HEK293 (cell line): ENCODE measurements around the gene DLGAP4.

Source experiments
- CTCF ChIA-PET: fragments of 350-600 bp; formaldehyde crosslinking; extraction: SDS; loops from one replicate; lab custom pipeline; 2021; ENCODE audit warnings: antibody characterized with exemption; lab: Yijun Ruan, JAX
- POLR2A ChIA-PET: fragments of 300-600 bp; formaldehyde crosslinking; extraction: SDS; loops from one replicate; lab custom pipeline; 2020; ENCODE audit warnings: antibody characterized with exemption, inconsistent platforms; lab: Yijun Ruan, JAX
- H3K27ac ChIP-seq: fragments of 200-500 bp; sonication (Bioruptor generic); 2 replicates; pipeline ENCODE4 v1.5.1; 2014; ENCODE audit warnings: low read depth, low read length, control low read depth, inconsistent platforms; ENCODE audit errors: extremely low read depth
- H3K36me3 ChIP-seq, 2 experiments: fragments of 200-500 bp in 1 of 2; sonication (Bioruptor generic) in 1 of 2; 1 replicate in 1 of 2; 2 replicates in 1 of 2; pipeline ENCODE4 v1.5.1; 2014 to 2017; ENCODE audit warnings: inconsistent platforms in 2 of 2, low read length in 2 of 2; ENCODE audit not compliant: control insufficient read depth in 2 of 2, insufficient read depth in 1 of 2
- H3K4me1 ChIP-seq: fragments of 200-500 bp; sonication (Bioruptor generic); 2 replicates; pipeline ENCODE4 v1.5.1; 2014; ENCODE audit warnings: mild to moderate bottlenecking, low read length, inconsistent platforms; ENCODE audit not compliant: control insufficient read depth, insufficient read depth
- H3K4me3 ChIP-seq: 2 replicates; pipeline ENCODE4 v1.5.1; 2011; ENCODE audit warnings: low read depth, mild to moderate bottlenecking, control low read depth, low read length, moderate library complexity
- H3K9me3 ChIP-seq: fragments of 200-500 bp; sonication (Bioruptor generic); 2 replicates; pipeline ENCODE4 v1.5.1; 2014; ENCODE audit warnings: low read depth, low read length, inconsistent platforms; ENCODE audit not compliant: control insufficient read depth, insufficient read depth
- GLIS2 ChIP-seq: fragments of 450-650 bp; formaldehyde crosslinking; IDR thresholded peaks from 2 replicates; pipeline ENCODE4 v1.5.1; 2016; ENCODE audit warnings: missing biosample characterization, missing genetic modification characterization
- RBAK ChIP-seq: fragments of 450-650 bp; formaldehyde crosslinking; IDR thresholded peaks from 2 replicates; pipeline ENCODE4 v1.5.1; 2016; ENCODE audit warnings: missing biosample characterization, missing genetic modification characterization
- SETDB1 ChIP-seq: IDR thresholded peaks from one replicate; pipeline ENCODE4 v1.6.1; 2017; ENCODE audit warnings: mild to moderate bottlenecking, low read length, moderate library complexity, mixed read lengths; ENCODE audit not compliant: insufficient read length
- ZBTB20 ChIP-seq: fragments of 450-650 bp; formaldehyde crosslinking; IDR thresholded peaks from 2 replicates; pipeline ENCODE4 v1.5.1; 2016; ENCODE audit warnings: missing biosample characterization, missing genetic modification characterization
- ZBTB7A ChIP-seq: fragments of 450-650 bp; formaldehyde crosslinking; IDR thresholded peaks from 2 replicates; pipeline ENCODE4 v1.5.1; 2016; ENCODE audit warnings: low read depth, missing biosample characterization, missing genetic modification characterization
- ZFHX2 ChIP-seq: fragments of 450-650 bp; formaldehyde crosslinking; conservative IDR thresholded peaks from 2 replicates; pipeline ENCODE4 v1.5.1; 2016; ENCODE audit warnings: missing biosample characterization, missing genetic modification characterization
- ZFP3 ChIP-seq: fragments of 450-650 bp; formaldehyde crosslinking; IDR thresholded peaks from 2 replicates; pipeline ENCODE4 v1.5.1; 2016; ENCODE audit warnings: low read depth, missing biosample characterization, missing genetic modification characterization
- ZNF335 ChIP-seq: fragments of 450-650 bp; formaldehyde crosslinking; conservative IDR thresholded peaks from 2 replicates; pipeline ENCODE4 v1.5.1; 2016; ENCODE audit warnings: missing biosample characterization, missing genetic modification characterization
- ZNF341 ChIP-seq: fragments of 450-650 bp; formaldehyde crosslinking; IDR thresholded peaks from 2 replicates; pipeline ENCODE4; 2016; ENCODE audit warnings: low read depth, missing biosample characterization, missing genetic modification characterization
- ZNF350 ChIP-seq: fragments of 450-650 bp; formaldehyde crosslinking; IDR thresholded peaks from 2 replicates; pipeline ENCODE4 v1.5.0; 2017; ENCODE audit warnings: missing biosample characterization, mild to moderate bottlenecking, missing genetic modification characterization
- ZNF366 ChIP-seq: fragments of 450-650 bp; formaldehyde crosslinking; conservative IDR thresholded peaks from 2 replicates; pipeline ENCODE4 v1.5.1; 2016; ENCODE audit warnings: missing biosample characterization, missing genetic modification characterization
- ZNF394 ChIP-seq: fragments of 450-650 bp; formaldehyde crosslinking; IDR thresholded peaks from 2 replicates; pipeline ENCODE4 v1.5.1; 2016; ENCODE audit warnings: missing biosample characterization, missing genetic modification characterization, mild to moderate bottlenecking, moderate library complexity, borderline replicate concordance
- ZNF600 ChIP-seq: fragments of 450-650 bp; formaldehyde crosslinking; IDR thresholded peaks from 2 replicates; pipeline ENCODE4 v1.5.1; 2016; ENCODE audit warnings: missing biosample characterization, missing genetic modification characterization
- ZNF658 ChIP-seq: fragments of 450-650 bp; formaldehyde crosslinking; IDR thresholded peaks from 2 replicates; pipeline ENCODE4; 2016; ENCODE audit warnings: missing biosample characterization, missing genetic modification characterization
- TF ChIP-seq, protein P1 (sequence below): fragments of 450-650 bp; formaldehyde crosslinking; IDR thresholded peaks from 2 replicates; pipeline ENCODE4 v1.5.1; 2016; ENCODE audit warnings: missing biosample characterization, missing genetic modification characterization
- TF ChIP-seq, protein P2 (sequence below): fragments of 450-650 bp; formaldehyde crosslinking; IDR thresholded peaks from 2 replicates; pipeline ENCODE4 v1.5.1; 2017; ENCODE audit warnings: missing biosample characterization, missing genetic modification characterization
- TF ChIP-seq, protein P3 (sequence below): fragments of 450-650 bp; formaldehyde crosslinking; optimal IDR thresholded peaks from 2 replicates; pipeline ENCODE3; 2016; ENCODE audit warnings: missing biosample characterization, mild to moderate bottlenecking, missing genetic modification characterization
- TF ChIP-seq, protein P4 (sequence below): fragments of 450-650 bp; formaldehyde crosslinking; IDR thresholded peaks from 2 replicates; pipeline ENCODE4 v1.5.1; 2016; ENCODE audit warnings: missing biosample characterization, missing genetic modification characterization
- TF ChIP-seq, protein P5 (sequence below): fragments of 450-650 bp; formaldehyde crosslinking; IDR thresholded peaks from 2 replicates; pipeline ENCODE4 v1.5.1; 2016; ENCODE audit warnings: missing biosample characterization, missing genetic modification characterization
- TF ChIP-seq, protein P6 (sequence below): fragments of 450-650 bp; formaldehyde crosslinking; IDR thresholded peaks from 2 replicates; pipeline ENCODE4 v1.5.1; 2016; ENCODE audit warnings: missing biosample characterization, missing genetic modification characterization

The DLGAP4 gene

GRCh38 chr20:36304786-36305495, 1.2 kb upstream of the DLGAP4 start (continued):
- TF ChIP-seq ZFP3 (tag by site-specific recombination) (peak; percentile 87), ZFHX2 (tag by site-specific recombination) (peak; percentile 83), ZBTB20 (tag by site-specific recombination) (no peak), ZNF600 (peak; percentile 32; the same call in 1 of the 2 replicates), ZNF350 (tag by site-specific recombination) (no peak)

GRCh38 chr20:36306553-36307411, 643 bp downstream of the DLGAP4 start:
- Histone ChIP-seq H3K36me3 (no peaks in the 10 kb centered on the region), H3K4me1 (no peaks in the 10 kb centered on the region), H3K9me3 (no peaks in the 10 kb centered on the region), H3K27ac (no peak overlapping the region; the same call in 1 of the 2 replicates), H3K4me3 (peak overlapping the region; percentile 43)
- CTCF ChIA-PET = interaction anchor here (0.5 to 0.7 kb wide), 4 partner anchors 36 to 250 kb away, joined by 3 to 5 read pairs (median 3); no protein-coding TSS in a partner anchor
- POLR2A ChIA-PET = no interaction called here
- TF ChIP-seq ZBTB7A (tag by site-specific recombination) (0 out of 2 replicates have a peak, but pooled peaks have one; percentile 52), ZNF341 (0 out of 2 replicates have a peak, but pooled peaks have one; percentile 18), ZNF366 (tag by site-specific recombination) (peak; percentile 96; the same call in 1 of the 2 replicates), GLIS2 (tag by site-specific recombination) (peak; percentile 80), RBAK (tag by site-specific recombination) (no peak), ZNF394 (tag by site-specific recombination) (no peak), SETDB1 (no peak), ZNF658 (tag by site-specific recombination) (no peak), ZNF335 (tag by site-specific recombination) (peak; percentile 69)
- TF ChIP-seq, protein P1, sequence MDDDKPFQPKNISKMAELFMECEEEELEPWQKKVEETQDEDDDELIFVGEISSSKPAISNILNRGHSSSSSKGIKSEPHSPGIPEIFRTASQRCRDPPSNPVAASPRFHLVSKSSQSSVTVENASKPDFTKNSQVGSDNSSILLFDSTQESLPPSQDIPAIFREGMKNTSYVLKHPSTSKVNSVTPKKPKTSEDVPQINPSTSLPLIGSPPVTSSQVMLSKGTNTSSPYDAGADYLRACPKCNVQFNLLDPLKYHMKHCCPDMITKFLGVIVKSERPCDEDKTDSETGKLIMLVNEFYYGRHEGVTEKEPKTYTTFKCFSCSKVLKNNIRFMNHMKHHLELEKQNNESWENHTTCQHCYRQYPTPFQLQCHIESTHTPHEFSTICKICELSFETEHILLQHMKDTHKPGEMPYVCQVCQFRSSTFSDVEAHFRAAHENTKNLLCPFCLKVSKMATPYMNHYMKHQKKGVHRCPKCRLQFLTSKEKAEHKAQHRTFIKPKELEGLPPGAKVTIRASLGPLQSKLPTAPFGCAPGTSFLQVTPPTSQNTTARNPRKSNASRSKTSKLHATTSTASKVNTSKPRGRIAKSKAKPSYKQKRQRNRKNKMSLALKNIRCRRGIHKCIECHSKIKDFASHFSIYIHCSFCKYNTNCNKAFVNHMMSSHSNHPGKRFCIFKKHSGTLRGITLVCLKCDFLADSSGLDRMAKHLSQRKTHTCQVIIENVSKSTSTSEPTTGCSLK (tag by site-specific recombination) = no peak
- TF ChIP-seq, protein P2, sequence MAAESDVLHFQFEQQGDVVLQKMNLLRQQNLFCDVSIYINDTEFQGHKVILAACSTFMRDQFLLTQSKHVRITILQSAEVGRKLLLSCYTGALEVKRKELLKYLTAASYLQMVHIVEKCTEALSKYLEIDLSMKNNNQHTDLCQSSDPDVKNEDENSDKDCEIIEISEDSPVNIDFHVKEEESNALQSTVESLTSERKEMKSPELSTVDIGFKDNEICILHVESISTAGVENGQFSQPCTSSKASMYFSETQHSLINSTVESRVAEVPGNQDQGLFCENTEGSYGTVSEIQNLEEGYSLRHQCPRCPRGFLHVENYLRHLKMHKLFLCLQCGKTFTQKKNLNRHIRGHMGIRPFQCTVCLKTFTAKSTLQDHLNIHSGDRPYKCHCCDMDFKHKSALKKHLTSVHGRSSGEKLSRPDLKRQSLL = no peak
- TF ChIP-seq, protein P3, sequence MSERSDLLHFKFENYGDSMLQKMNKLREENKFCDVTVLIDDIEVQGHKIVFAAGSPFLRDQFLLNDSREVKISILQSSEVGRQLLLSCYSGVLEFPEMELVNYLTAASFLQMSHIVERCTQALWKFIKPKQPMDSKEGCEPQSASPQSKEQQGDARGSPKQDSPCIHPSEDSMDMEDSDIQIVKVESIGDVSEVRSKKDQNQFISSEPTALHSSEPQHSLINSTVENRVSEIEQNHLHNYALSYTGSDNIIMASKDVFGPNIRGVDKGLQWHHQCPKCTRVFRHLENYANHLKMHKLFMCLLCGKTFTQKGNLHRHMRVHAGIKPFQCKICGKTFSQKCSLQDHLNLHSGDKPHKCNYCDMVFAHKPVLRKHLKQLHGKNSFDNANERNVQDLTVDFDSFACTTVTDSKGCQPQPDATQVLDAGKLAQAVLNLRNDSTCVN = peak; percentile 42
- TF ChIP-seq, protein P4, sequence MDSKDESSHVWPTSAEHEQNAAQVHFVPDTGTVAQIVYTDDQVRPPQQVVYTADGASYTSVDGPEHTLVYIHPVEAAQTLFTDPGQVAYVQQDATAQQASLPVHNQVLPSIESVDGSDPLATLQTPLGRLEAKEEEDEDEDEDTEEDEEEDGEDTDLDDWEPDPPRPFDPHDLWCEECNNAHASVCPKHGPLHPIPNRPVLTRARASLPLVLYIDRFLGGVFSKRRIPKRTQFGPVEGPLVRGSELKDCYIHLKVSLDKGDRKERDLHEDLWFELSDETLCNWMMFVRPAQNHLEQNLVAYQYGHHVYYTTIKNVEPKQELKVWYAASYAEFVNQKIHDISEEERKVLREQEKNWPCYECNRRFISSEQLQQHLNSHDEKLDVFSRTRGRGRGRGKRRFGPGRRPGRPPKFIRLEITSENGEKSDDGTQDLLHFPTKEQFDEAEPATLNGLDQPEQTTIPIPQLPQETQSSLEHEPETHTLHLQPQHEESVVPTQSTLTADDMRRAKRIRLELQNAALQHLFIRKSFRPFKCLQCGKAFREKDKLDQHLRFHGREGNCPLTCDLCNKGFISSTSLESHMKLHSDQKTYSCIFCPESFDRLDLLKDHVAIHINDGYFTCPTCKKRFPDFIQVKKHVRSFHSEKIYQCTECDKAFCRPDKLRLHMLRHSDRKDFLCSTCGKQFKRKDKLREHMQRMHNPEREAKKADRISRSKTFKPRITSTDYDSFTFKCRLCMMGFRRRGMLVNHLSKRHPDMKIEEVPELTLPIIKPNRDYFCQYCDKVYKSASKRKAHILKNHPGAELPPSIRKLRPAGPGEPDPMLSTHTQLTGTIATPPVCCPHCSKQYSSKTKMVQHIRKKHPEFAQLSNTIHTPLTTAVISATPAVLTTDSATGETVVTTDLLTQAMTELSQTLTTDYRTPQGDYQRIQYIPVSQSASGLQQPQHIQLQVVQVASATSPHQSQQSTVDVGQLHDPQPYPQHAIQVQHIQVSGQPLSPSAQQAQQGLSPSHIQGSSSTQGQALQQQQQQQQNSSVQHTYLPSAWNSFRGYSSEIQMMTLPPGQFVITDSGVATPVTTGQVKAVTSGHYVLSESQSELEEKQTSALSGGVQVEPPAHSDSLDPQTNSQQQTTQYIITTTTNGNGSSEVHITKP = peak; percentile 30; the same call in 1 of the 2 replicates
- TF ChIP-seq, protein P5, sequence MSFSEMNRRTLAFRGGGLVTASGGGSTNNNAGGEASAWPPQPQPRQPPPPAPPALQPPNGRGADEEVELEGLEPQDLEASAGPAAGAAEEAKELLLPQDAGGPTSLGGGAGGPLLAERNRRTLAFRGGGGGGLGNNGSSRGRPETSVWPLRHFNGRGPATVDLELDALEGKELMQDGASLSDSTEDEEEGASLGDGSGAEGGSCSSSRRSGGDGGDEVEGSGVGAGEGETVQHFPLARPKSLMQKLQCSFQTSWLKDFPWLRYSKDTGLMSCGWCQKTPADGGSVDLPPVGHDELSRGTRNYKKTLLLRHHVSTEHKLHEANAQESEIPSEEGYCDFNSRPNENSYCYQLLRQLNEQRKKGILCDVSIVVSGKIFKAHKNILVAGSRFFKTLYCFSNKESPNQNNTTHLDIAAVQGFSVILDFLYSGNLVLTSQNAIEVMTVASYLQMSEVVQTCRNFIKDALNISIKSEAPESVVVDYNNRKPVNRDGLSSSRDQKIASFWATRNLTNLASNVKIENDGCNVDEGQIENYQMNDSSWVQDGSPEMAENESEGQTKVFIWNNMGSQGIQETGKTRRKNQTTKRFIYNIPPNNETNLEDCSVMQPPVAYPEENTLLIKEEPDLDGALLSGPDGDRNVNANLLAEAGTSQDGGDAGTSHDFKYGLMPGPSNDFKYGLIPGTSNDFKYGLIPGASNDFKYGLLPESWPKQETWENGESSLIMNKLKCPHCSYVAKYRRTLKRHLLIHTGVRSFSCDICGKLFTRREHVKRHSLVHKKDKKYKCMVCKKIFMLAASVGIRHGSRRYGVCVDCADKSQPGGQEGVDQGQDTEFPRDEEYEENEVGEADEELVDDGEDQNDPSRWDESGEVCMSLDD (tag by site-specific recombination) = peak; percentile 61; the same call in 1 of the 2 replicates
- TF ChIP-seq, protein P6, sequence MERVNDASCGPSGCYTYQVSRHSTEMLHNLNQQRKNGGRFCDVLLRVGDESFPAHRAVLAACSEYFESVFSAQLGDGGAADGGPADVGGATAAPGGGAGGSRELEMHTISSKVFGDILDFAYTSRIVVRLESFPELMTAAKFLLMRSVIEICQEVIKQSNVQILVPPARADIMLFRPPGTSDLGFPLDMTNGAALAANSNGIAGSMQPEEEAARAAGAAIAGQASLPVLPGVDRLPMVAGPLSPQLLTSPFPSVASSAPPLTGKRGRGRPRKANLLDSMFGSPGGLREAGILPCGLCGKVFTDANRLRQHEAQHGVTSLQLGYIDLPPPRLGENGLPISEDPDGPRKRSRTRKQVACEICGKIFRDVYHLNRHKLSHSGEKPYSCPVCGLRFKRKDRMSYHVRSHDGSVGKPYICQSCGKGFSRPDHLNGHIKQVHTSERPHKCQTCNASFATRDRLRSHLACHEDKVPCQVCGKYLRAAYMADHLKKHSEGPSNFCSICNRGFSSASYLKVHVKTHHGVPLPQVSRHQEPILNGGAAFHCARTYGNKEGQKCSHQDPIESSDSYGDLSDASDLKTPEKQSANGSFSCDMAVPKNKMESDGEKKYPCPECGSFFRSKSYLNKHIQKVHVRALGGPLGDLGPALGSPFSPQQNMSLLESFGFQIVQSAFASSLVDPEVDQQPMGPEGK = peak; percentile 67
